Stomach (tissue), 9 donors: ENCODE results near the gene CETP. TPM values are rescaled to one million over a fixed set of nuclear protein-coding genes. Genes with fewer than 3 reads are reported as not detected.
A peak's percentile ranks its signal among the peaks of the same experiment; 100 is the strongest.

ENCODE experiments used
- DNase-seq, 2 donors: peaks; one replicate each; pipeline versions ENCODE4 v3.0.0 to v3.0.0-alpha.2; 2013 to 2019
- H3K27ac ChIP-seq, 5 donors: fragments of 200-600 bp in 4 of 5; sonication (generic) in 4 of 5; one replicate each; pipeline ENCODE4 v1.5.1; 2013 to 2019; ENCODE audit warnings: mild to moderate bottlenecking in 1 of 5, moderate library complexity in 1 of 5
- H3K27me3 ChIP-seq, 3 donors: fragments of 200-600 bp; sonication (generic); one replicate each; pipeline ENCODE4 v1.5.1; 2017 to 2019; ENCODE audit warnings: mixed run types in 1 of 3
- H3K36me3 ChIP-seq, 4 donors: fragments of 200-600 bp; sonication (generic); 1 replicate in 3 of 4; 2 replicates in 1 of 4; pipeline ENCODE4 v1.5.1; 2016 to 2019
- H3K4me1 ChIP-seq, 4 donors: fragments of 200-600 bp; sonication (generic); one replicate each; pipeline ENCODE4 v1.5.1; 2016 to 2019
- H3K4me3 ChIP-seq, 4 donors: fragments of 200-600 bp; sonication (generic) in 3 of 4; one replicate each; pipeline ENCODE4 v1.5.1; 2016 to 2019; ENCODE audit warnings: mild to moderate bottlenecking in 1 of 4
- H3K9me3 ChIP-seq, 4 donors: fragments of 200-600 bp; sonication (generic); one replicate each; pipeline ENCODE4 v1.5.1; 2016 to 2019
- EP300 ChIP-seq: sonication (generic); formaldehyde crosslinking; IDR thresholded peaks from one replicate; pipeline ENCODE4 v1.6.1; 2017; ENCODE audit warnings: antibody characterized with exemption
- POLR2A ChIP-seq, 4 donors: fragments of 450-650 bp; IDR thresholded peaks; one replicate each; pipeline ENCODE4 v1.6.1; 2016; ENCODE audit warnings: antibody characterized with exemption in 4 of 4, control low read depth in 2 of 4, mild to moderate bottlenecking in 1 of 4, moderate library complexity in 1 of 4
- POLR2AphosphoS5 ChIP-seq, 3 donors: sonication (generic); formaldehyde crosslinking; IDR thresholded peaks; one replicate each; pipeline ENCODE4 v1.6.1; 2016; ENCODE audit warnings: antibody characterized with exemption in 3 of 3
- WGBS, 5 donors: extraction: QIAGEN DNeasy Blood & Tissue Kit in 3 of 5; methylation state at CpG; one replicate each; pipeline versions ENCODE4 v1.1.5 to v1.1.7; 2013 to 2018; 5-methylcytosine and 5-hydroxymethylcytosine counted together
- intact Hi-C: fragments of 100-400 bp; cut with DNase I; formaldehyde crosslinking; loops from one replicate; pipeline ENCODE4 v1.15.1; 2023; ENCODE audit warnings: low total_unique reads
- polyA plus RNA-seq, 3 donors: library from polyadenylated mRNA; stranded (reverse); fragments of 200-250 nt; gene quantifications; one replicate each; pipeline ENCODE4 v1.2.3, GENCODE V29; 2013
- total RNA-seq, 5 donors: library from RNA; depleted of rRNA; stranded (reverse); fragments of >200 nt; gene quantifications; one replicate each; pipeline versions ENCODE4 v1.1.0 to v1.2.3, GENCODE V29; 2014 to 2016
- TF ChIP-seq, protein P1 (sequence below), 7 experiments: fragments of 450-650 bp in 4 of 7; fragments of 200-600 bp in 3 of 7; sonication (generic) in 3 of 7; IDR thresholded peaks; one replicate each; pipeline ENCODE4 v1.5.1; 2016 to 2019; ENCODE audit warnings: antibody characterized with exemption in 7 of 7, control low read depth in 2 of 7, mild to moderate bottlenecking in 1 of 7
- donor health status: healthy with polysubstance abuse.
- donor health status: Bipolar disorder and iron deficiency.
- donor health status: healthy.

CETP gene
- total and polyA plus RNA-seq, 8 donors = 0.18 to 2.9 (median 0.32) TPM; not detected in 4

DNA sequence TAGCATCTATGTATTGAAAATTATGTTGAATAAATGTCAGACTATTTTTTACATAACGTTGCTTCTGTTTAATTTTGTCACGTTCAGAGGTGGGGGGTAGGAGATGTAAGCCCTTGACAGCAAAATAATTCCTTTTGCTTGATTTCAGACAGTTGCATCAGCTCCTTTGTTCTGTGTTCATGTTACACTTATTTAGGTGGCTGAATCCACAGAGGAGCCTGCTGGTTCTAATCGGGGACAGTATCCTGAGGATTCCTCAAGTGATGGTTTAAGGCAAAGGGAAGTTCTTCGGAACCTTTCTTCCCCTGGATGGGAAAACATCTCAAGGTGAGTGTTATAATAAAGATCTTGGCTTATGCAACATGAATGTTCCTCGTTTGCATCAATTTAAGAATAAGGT is 25.3 kb upstream of the CETP start:
- TF ChIP-seq, protein P1, sequence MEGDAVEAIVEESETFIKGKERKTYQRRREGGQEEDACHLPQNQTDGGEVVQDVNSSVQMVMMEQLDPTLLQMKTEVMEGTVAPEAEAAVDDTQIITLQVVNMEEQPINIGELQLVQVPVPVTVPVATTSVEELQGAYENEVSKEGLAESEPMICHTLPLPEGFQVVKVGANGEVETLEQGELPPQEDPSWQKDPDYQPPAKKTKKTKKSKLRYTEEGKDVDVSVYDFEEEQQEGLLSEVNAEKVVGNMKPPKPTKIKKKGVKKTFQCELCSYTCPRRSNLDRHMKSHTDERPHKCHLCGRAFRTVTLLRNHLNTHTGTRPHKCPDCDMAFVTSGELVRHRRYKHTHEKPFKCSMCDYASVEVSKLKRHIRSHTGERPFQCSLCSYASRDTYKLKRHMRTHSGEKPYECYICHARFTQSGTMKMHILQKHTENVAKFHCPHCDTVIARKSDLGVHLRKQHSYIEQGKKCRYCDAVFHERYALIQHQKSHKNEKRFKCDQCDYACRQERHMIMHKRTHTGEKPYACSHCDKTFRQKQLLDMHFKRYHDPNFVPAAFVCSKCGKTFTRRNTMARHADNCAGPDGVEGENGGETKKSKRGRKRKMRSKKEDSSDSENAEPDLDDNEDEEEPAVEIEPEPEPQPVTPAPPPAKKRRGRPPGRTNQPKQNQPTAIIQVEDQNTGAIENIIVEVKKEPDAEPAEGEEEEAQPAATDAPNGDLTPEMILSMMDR (IDR thresholded peaks at IDR 0.05) = no peak
- no peak for TF ChIP-seq EP300
- no peak for DNase-seq
- intact Hi-C loops = no loop called here
- H3K27me3 ChIP-seq = no peaks in the 10 kb centered on the region
- peak overlapping the region in 2 of 4 donors; percentile 81 to 98 for H3K4me3 ChIP-seq
- 23 to 55% (median 44%) methylated on average over 5 of the region's 5 CpGs for WGBS, 5 donors
- peaks cover 63 to 69% (median 68%) of the 10 kb centered on the region in 4 donors for H3K36me3 ChIP-seq
- peaks cover 54 to 85% (median 69%) of the 10 kb centered on the region in 4 donors for H3K4me1 ChIP-seq
- H3K9me3 ChIP-seq = no peaks in the 10 kb centered on the region
- H3K27ac ChIP-seq = no peak overlapping the region

DNA sequence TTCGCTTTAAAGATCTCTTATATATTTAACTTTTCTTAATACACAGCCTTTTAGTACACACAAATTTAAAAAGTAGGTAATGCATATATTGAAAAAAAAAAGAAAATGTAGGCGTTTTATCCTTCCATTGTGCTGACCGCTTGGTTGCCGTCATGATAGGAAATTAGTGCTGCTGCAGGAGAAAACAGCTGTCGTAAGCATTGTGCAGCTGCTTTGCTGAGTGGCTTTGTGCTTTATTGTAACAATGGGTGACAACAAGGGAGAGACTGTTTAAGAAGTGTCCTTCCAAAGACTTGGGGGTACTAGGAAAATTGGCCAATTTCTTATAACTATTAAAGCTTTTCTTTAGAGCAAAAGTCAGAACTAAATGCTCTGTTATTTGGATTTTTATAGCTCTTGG is 24.8 kb upstream of the CETP start:
- Histone ChIP-seq H3K9me3 (no peaks in the 10 kb centered on the region), H3K36me3 (peaks cover 68 to 74% (median 72%) of the 10 kb centered on the region in 4 donors), H3K27ac (no peak overlapping the region), H3K4me3 (peak overlapping the region in 1 of 4 donors; percentile 81), H3K27me3 (no peaks in the 10 kb centered on the region), H3K4me1 (peaks cover 54 to 88% (median 68%) of the 10 kb centered on the region in 4 donors)
- no peak for TF ChIP-seq EP300
- TF ChIP-seq, protein P1 (IDR thresholded peaks at IDR 0.05) = no peak
- no peak for TF ChIP-seq POLR2A (IDR thresholded peaks at IDR 0.05)
- TF ChIP-seq POLR2AphosphoS5 (IDR thresholded peaks at IDR 0.05) = no peak
- DNase-seq = no peak
- intact Hi-C loops = no loop called here
- 34 to 74% (median 47%) methylated on average over 5 of the region's 5 CpGs for WGBS, 5 donors

DNA sequence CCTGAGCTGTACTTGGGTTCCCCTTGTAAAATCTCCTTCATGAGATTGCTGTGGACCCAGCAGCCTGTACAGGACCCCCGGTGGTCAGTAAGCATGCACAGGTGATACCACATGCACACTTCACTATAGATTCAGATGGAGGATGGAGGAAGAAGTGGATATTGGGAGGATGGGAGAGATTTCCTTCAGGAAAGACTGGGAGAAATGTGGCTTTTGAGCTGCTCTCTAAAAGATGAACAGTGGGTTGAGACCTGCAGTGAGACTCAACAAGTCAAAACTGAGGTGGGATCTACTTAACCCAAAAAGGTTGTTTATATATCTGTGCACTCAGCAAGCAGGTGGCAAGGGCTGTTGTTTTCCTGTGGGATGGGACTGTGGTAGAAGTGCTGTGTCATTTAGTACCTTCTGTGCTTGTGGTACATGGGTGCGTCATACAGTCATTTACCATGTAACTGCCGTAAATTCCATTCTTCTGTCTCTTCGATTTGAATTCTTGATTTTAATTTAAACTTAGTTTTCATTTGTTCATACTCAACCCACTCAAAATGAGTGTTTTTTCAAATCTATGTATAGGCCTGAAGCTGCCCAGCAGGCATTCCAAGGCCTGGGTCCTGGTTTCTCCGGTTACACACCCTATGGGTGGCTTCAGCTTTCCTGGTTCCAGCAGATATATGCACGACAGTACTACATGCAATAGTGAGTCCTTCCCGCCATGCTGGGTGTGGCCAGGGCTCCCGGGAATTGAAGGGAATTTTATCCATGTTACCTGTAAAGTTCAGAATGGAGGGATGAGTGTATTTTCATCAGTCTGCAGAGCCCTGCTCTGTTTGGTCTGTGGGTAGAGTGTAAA is 22.9 kb upstream of the CETP start:
- Histone ChIP-seq H3K27ac (peak overlapping the region; percentile 14 to 58 (median 47)), H3K36me3 (peaks cover 87 to 93% (median 92%) of the 10 kb centered on the region in 4 donors)
- DNase-seq = no peak

DNA sequence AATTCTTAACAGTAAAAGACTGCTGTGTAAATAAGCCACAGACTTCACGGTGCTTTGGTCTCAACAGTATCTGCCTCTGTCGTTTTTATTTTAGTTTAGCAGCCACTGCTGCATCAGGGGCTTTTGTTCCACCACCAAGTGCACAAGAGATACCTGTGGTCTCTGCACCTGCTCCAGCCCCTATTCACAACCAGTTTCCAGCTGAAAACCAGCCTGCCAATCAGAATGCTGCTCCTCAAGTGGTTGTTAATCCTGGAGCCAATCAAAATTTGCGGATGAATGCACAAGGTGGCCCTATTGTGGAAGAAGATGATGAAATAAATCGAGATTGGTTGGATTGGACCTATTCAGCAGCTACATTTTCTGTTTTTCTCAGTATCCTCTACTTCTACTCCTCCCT is 21.9 kb upstream of the CETP start:
- 42 to 64% (median 53%) methylated on average over 4 of the region's 4 CpGs for WGBS, 5 donors
- H3K4me1 ChIP-seq = peaks cover 57 to 97% (median 70%) of the 10 kb centered on the region in 4 donors
- peak overlapping the region in 4 of 5 donors; percentile 18 to 58 (median 36) for H3K27ac ChIP-seq
- no peaks in the 10 kb centered on the region for H3K27me3 ChIP-seq
- no peak overlapping the region for H3K4me3 ChIP-seq
- H3K36me3 ChIP-seq = peaks cover 96 to 100% (median 99%) of the 10 kb centered on the region in 4 donors
- DNase-seq = no peak
- intact Hi-C loops = no loop called here
- no peaks in the 10 kb centered on the region for H3K9me3 ChIP-seq
- TF ChIP-seq POLR2A (IDR thresholded peaks at IDR 0.05) = no peak
- TF ChIP-seq POLR2AphosphoS5 (IDR thresholded peaks at IDR 0.05) = no peak
- TF ChIP-seq EP300 = no peak

More for the DNA sequence above, 22.9 kb upstream of the CETP start:
- TF ChIP-seq POLR2A (IDR thresholded peaks at IDR 0.05) = no peak
- TF ChIP-seq, protein P1 (IDR thresholded peaks at IDR 0.05) = no peak
- no peak for TF ChIP-seq EP300
- peak in 2 of 3 donors; percentile 25 to 36 for TF ChIP-seq POLR2AphosphoS5 (IDR thresholded peaks at IDR 0.05)
- intact Hi-C loops = no loop called here
- Histone ChIP-seq H3K4me1 (peaks cover 54 to 97% (median 72%) of the 10 kb centered on the region in 4 donors), H3K9me3 (no peaks in the 10 kb centered on the region), H3K4me3 (peak overlapping the region in 1 of 4 donors; percentile 17), H3K27me3 (no peaks in the 10 kb centered on the region)
- 34 to 60% (median 48%) methylated on average over 8 of the region's 8 CpGs for WGBS, 5 donors
